Spleen (tissue), 11 donors: ENCODE results near the gene SCN11A. TPM values are rescaled to one million over a fixed set of nuclear protein-coding genes. Genes with fewer than 3 reads are reported as not detected.
A peak's percentile ranks its signal among the peaks of the same experiment; 100 is the strongest.

Experiments used
- DNase-seq: peaks from one replicate; pipeline ENCODE4 v3.0.0-alpha.2; 2020
- H3K27ac ChIP-seq, 8 donors: fragments of 200-600 bp; sonication (generic) in 7 of 8; 1 replicate in 4 of 8; 2 replicates in 4 of 8; pipeline versions ENCODE4 v1.5.0 to v1.8.0; 2016 to 2021; ENCODE audit warnings: inconsistent platforms in 4 of 8, mild to moderate bottlenecking in 4 of 8, moderate library complexity in 1 of 8
- H3K27me3 ChIP-seq, 7 donors: fragments of 200-600 bp; sonication (generic) in 6 of 7; replicated peaks in 1 of 7; 1 replicate in 4 of 7; 2 replicates in 3 of 7; pipeline versions ENCODE4 v1.5.0 to v1.8.0; 2016 to 2021; ENCODE audit warnings: inconsistent platforms in 3 of 7, mild to moderate bottlenecking in 1 of 7
- H3K36me3 ChIP-seq, 6 donors: fragments of 200-600 bp; sonication (generic) in 5 of 6; 1 replicate in 4 of 6; 2 replicates in 2 of 6; pipeline versions ENCODE4 v1.5.0 to v1.8.0; 2016 to 2021; ENCODE audit warnings: inconsistent platforms in 2 of 6
- H3K4me1 ChIP-seq, 6 donors: fragments of 200-600 bp; sonication (generic) in 5 of 6; 1 replicate in 3 of 6; 2 replicates in 3 of 6; pipeline versions ENCODE4 v1.5.0 to v1.8.0; 2016 to 2021; ENCODE audit warnings: inconsistent platforms in 3 of 6
- H3K4me3 ChIP-seq, 8 donors: fragments of 200-600 bp; sonication (generic) in 7 of 8; 1 replicate in 4 of 8; 2 replicates in 4 of 8; pipeline versions ENCODE4 v1.5.0 to v1.8.0; 2016 to 2021; ENCODE audit warnings: inconsistent platforms in 4 of 8, mild to moderate bottlenecking in 4 of 8, moderate library complexity in 2 of 8
- H3K9me3 ChIP-seq, 8 donors: fragments of 200-600 bp; sonication (generic) in 7 of 8; 1 replicate in 4 of 8; 2 replicates in 4 of 8; pipeline versions ENCODE4 v1.5.0 to v1.8.0; 2016 to 2021; ENCODE audit warnings: inconsistent platforms in 4 of 8
- POLR2A ChIP-seq, 3 donors: fragments of 450-650 bp; IDR thresholded peaks; one replicate each; pipeline ENCODE4 v1.5.1; 2017; ENCODE audit warnings: antibody characterized with exemption in 3 of 3, mild to moderate bottlenecking in 1 of 3
- POLR2AphosphoS5 ChIP-seq, 3 donors: sonication (generic); formaldehyde crosslinking; IDR thresholded peaks; one replicate each; pipeline ENCODE4 v1.5.1; 2017; ENCODE audit warnings: antibody characterized with exemption in 3 of 3
- WGBS, 5 donors: extraction: QIAGEN DNeasy Blood & Tissue Kit in 3 of 5; methylation state at CpG; one replicate each; pipeline versions ENCODE4 v1.1.5 to v1.1.7; 2013 to 2018; 5-methylcytosine and 5-hydroxymethylcytosine counted together
- intact Hi-C: fragments of 100-400 bp; cut with DNase I; formaldehyde crosslinking; loops from one replicate; pipeline ENCODE4 v1.15.0; 2023; ENCODE audit warnings: low total_unique reads
- polyA plus RNA-seq, 3 donors: library from polyadenylated mRNA; stranded (reverse); fragments of 200-250 nt; gene quantifications; one replicate each; pipeline ENCODE4 v1.2.1, GENCODE V29; 2013
- total RNA-seq, 7 donors: library from RNA; depleted of rRNA in 3 of 7; stranded (reverse); fragments of >200 nt in 3 of 7; fragmentation: NEBNext Ultra II Directional in 4 of 7; extraction: Animal tissue kit (Norgen Biotek cat#: 25700) in 4 of 7; gene quantifications; one replicate each; pipeline versions ENCODE4 v1.1.0 to v1.2.1, GENCODE V29; 2016 to 2021
- TF ChIP-seq, protein P1 (sequence below), 11 experiments: fragments of 200-600 bp in 7 of 11; fragments of 450-650 bp in 4 of 11; sonication (generic) in 4 of 11; IDR thresholded peaks in 8 of 11; conservative IDR thresholded peaks in 3 of 11; 1 replicate in 7 of 11; 2 replicates in 4 of 11; pipeline versions ENCODE4 v1.4.0 to v1.8.0; 2016 to 2021; ENCODE audit warnings: antibody characterized with exemption in 11 of 11, inconsistent platforms in 4 of 11, mild to moderate bottlenecking in 1 of 11
- donor health status: healthy with polysubstance abuse.
- donor health status: DM: no; HTN: no; CAD: no; lungs with moderate emphysema.
- donor health status: DM: no; HTN: no; CAD: no.
- donor health status: Bipolar disorder and iron deficiency.
- donor health status: healthy.
- donor health status: DM: no; HTN: no; CAD: no.
- donor health status: DM: yes; HTN: yes; CAD: no.

SCN11A gene
- total and polyA plus RNA-seq, 10 donors = 0.26 to 6.0 (median 2.5) TPM

DNA sequence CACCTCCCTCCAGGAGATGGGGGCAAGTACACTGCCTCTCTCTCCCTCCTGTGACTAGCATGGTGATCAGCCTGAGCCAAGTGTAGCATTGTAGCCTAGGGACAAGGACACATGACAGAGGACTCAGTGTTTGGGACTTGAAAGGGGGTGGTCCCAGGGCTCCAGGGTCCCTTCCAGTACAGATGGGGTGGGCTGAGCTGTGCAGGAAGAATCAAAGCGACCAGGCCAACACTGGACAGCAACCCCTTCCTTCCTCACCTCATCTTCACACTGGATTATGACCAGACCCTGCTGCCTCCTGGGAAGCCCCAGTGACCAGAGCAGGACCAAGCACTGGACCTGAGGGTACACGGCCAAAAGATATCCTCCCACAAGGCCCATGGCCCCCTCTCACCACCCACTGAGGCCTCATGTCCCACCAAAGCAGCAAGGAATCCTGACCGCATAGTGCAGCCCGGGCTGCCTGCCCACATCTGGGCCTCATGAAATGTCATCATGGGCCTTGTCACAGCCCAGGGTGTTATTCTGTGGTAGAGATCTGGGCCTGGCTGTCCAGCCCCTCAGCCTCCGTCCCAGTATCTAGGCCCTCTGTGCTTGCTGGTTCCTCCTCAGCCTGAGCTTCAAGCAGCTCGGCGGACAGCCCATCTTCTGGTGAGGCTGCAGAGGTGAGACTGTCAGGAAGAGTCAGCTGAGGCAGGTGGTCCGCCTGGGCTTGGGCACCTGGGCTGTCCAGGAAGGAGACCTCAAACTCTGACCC is 46.1 kb upstream of the SCN11A start:
- Histone ChIP-seq H3K36me3 (peaks cover 0 to 97% (median 77%) of the 10 kb centered on the region in 6 donors), H3K9me3 (no peaks in the 10 kb centered on the region), H3K4me3 (no peak overlapping the region), H3K4me1 (peaks cover 0 to 34% (median 11%) of the 10 kb centered on the region in 6 donors), H3K27me3 (no peaks in the 10 kb centered on the region), H3K27ac (no peak overlapping the region)
- TF ChIP-seq POLR2A (IDR thresholded peaks at IDR 0.05) = no peak
- TF ChIP-seq POLR2AphosphoS5 (IDR thresholded peaks at IDR 0.05) = peak in 2 of 3 donors; percentile 15 to 39
- TF ChIP-seq, protein P1, sequence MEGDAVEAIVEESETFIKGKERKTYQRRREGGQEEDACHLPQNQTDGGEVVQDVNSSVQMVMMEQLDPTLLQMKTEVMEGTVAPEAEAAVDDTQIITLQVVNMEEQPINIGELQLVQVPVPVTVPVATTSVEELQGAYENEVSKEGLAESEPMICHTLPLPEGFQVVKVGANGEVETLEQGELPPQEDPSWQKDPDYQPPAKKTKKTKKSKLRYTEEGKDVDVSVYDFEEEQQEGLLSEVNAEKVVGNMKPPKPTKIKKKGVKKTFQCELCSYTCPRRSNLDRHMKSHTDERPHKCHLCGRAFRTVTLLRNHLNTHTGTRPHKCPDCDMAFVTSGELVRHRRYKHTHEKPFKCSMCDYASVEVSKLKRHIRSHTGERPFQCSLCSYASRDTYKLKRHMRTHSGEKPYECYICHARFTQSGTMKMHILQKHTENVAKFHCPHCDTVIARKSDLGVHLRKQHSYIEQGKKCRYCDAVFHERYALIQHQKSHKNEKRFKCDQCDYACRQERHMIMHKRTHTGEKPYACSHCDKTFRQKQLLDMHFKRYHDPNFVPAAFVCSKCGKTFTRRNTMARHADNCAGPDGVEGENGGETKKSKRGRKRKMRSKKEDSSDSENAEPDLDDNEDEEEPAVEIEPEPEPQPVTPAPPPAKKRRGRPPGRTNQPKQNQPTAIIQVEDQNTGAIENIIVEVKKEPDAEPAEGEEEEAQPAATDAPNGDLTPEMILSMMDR (IDR thresholded peaks at IDR 0.05 in 8 of 11, conservative IDR thresholded peaks at IDR 0.05 in 3 of 11) = no peak
- intact Hi-C loops = no loop called here
- DNase-seq = no peak
- WGBS, 5 donors = 87 to 93% (median 92%) methylated on average over 6 to 8 of the region's 8 CpGs

DNA sequence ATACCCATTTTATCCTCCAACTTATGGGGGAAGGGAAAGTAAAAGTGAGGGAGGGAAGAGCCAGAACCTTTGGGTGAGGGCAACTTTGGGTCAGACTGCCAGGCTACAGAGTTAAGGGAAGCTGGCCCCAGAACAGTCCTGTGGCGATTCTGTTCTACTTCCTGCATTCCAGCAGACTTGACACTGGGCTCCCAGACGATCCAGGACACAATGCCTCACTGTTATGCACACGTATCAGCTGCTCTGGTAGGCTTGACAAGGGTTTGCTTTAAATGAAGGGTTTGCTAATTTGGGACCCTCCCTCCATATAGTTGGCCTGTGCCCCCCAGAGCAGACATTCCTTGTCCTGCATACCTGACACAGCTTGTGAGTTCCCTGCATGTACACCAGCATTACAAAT is 45.0 kb upstream of the SCN11A start:
- intact Hi-C loops = no loop called here
- H3K4me1 ChIP-seq = peaks cover 0 to 23% (median 6%) of the 10 kb centered on the region in 6 donors
- peaks cover 0 to 97% (median 87%) of the 10 kb centered on the region in 6 donors for H3K36me3 ChIP-seq
- no peak overlapping the region for H3K4me3 ChIP-seq
- WGBS, 5 donors = 47 to 66% (median 58%) methylated on average over 3 of the region's 3 CpGs
- TF ChIP-seq POLR2AphosphoS5 (IDR thresholded peaks at IDR 0.05) (no peak), POLR2A (IDR thresholded peaks at IDR 0.05) (no peak)
- TF ChIP-seq, protein P1 (IDR thresholded peaks at IDR 0.05 in 8 of 11, conservative IDR thresholded peaks at IDR 0.05 in 3 of 11) = no peak
- no peak for DNase-seq
- no peaks in the 10 kb centered on the region for H3K9me3 ChIP-seq
- H3K27me3 ChIP-seq = no peaks in the 10 kb centered on the region
- peak overlapping the region in 2 of 8 donors; percentile 8 to 45 for H3K27ac ChIP-seq

DNA sequence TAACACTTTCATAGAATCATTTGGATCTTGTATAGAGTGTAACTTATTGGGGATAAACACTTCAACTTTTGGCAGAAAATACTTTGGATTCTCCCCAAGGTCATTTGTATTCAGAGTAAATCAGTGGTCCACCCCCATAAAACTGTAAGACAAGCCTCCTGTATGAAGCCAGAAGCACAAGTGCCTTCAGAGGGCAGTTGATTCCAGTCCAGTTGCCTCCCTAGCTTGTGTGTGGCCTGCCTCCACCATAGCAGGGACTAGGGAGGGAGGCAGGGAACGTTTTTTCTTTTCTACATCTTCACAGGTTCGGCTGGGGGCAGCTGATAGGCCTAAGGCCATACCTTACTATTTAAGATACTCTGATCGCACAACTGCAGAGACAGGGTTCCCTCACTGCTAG is 44.0 kb upstream of the SCN11A start:
- Histone ChIP-seq H3K9me3 (no peaks in the 10 kb centered on the region), H3K27me3 (no peaks in the 10 kb centered on the region), H3K4me3 (no peak overlapping the region), H3K27ac (no peak overlapping the region), H3K36me3 (peaks cover 0 to 100% (median 97%) of the 10 kb centered on the region in 6 donors), H3K4me1 (peaks cover 0 to 13% (median 0%) of the 10 kb centered on the region in 6 donors)
- intact Hi-C loops = no loop called here
- WGBS, 5 donors = 65 to 90% (median 80%) methylated on average over 3 of the region's 3 CpGs
- no peak for DNase-seq
- TF ChIP-seq POLR2A (IDR thresholded peaks at IDR 0.05) (no peak), POLR2AphosphoS5 (IDR thresholded peaks at IDR 0.05) (no peak)
- TF ChIP-seq, protein P1 (IDR thresholded peaks at IDR 0.05 in 8 of 11, conservative IDR thresholded peaks at IDR 0.05 in 3 of 11) = no peak

DNA sequence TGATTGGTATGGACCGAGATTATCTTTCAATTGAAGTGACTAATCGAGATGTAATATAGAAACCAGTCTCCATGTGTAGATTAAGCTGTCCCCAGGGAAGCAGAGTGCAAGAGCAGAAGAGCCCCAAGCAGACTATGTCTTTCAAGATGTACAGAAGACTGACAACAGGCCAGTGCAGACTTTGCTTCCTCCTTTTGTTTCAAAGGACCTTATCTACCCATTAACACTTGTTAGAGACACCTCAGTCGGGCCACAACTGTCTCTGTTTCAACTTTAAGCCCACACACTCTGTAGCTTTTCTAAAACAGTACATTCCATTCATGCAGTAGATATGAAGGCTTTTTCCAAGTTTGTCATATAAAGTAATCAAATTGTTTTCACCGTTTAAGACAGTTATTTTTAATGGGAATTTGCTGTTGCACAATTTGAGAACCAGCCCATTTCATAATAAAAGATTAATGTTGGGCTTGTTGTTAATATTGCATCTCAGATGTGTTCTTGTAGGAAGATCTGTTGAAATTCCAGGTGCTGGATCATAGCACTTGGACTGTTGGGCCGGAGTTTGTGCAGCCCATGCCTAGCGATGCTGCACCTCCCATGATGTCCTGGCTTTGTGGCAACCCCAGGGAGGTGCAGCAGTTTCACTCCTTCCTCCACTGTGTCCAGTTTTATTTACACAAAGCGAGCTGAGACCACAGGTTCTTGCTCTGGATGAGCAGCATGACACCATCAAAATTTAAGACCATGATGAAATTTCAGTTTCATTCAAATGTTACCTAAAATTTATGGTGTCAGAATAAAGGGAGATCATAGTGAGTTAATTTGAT is 43.3 kb upstream of the SCN11A start:
- Histone ChIP-seq H3K27ac (no peak overlapping the region), H3K36me3 (peaks cover 0 to 100% (median 95%) of the 10 kb centered on the region in 6 donors), H3K4me3 (no peak overlapping the region), H3K4me1 (peaks cover 0 to 9% (median 0%) of the 10 kb centered on the region in 6 donors), H3K27me3 (no peaks in the 10 kb centered on the region), H3K9me3 (no peaks in the 10 kb centered on the region)
- TF ChIP-seq, protein P1 (IDR thresholded peaks at IDR 0.05 in 8 of 11, conservative IDR thresholded peaks at IDR 0.05 in 3 of 11) = no peak
- TF ChIP-seq POLR2AphosphoS5 (IDR thresholded peaks at IDR 0.05) (no peak), POLR2A (IDR thresholded peaks at IDR 0.05) (no peak)
- 79 to 91% (median 86%) methylated on average over 7 of the region's 7 CpGs for WGBS, 5 donors
- DNase-seq = no peak
- intact Hi-C loops = no loop called here
